Activated CD8-positive, alpha-beta memory T cell treated with anti-CD3 and anti-CD28 coated beads for 24 hours (primary cell): ENCODE results near the gene TNFRSF14.

Experiments used
- DNase-seq: peaks from one replicate; pipeline ENCODE4 v3.0.0-alpha.2; 2020

Gene TNFRSF14

GRCh38 chr1:2604156-2604843, 48.1 kb downstream of the TNFRSF14 start:
- no peak for DNase-seq

GRCh38 chr1:2604844-2605508, 48.8 kb downstream of the TNFRSF14 start:
- no peak for DNase-seq

GRCh38 chr1:2605509-2606395, 49.6 kb downstream of the TNFRSF14 start:
- no peak for DNase-seq

- no peak for DNase-seq
Observed at GRCh38 chr1:2606396-2606880, 50.3 kb downstream of the TNFRSF14 start.

- DNase-seq = no peak
Observed at GRCh38 chr1:2606881-2607621, 50.9 kb downstream of the TNFRSF14 start.

GRCh38 chr1:2607641-2608091, 51.5 kb downstream of the TNFRSF14 start:
- no peak for DNase-seq

GRCh38 chr1:2609319-2610035, 53.3 kb downstream of the TNFRSF14 start:
- no peak for DNase-seq

- DNase-seq = no peak
Observed at GRCh38 chr1:2610036-2610959, 54.1 kb downstream of the TNFRSF14 start.

GRCh38 chr1:2611031-2611501, 54.9 kb downstream of the TNFRSF14 start:
- no peak for DNase-seq

- no peak for DNase-seq
Observed at GRCh38 chr1:2611621-2612437, 55.7 kb downstream of the TNFRSF14 start.

GRCh38 chr1:2612591-2613365, 56.6 kb downstream of the TNFRSF14 start:
- no peak for DNase-seq
